Activated CD4-positive, alpha-beta T cell treated with anti-CD3 and anti-CD28 coated beads, Interleukin-2, amount 50 U/mL, for 4 hours (primary cell): ENCODE data around the gene MRPS12.

Experiments used
- DNase-seq, 2 experiments: peaks; one replicate each; pipeline ENCODE4 v3.0.0-alpha.2; 2020

MRPS12 gene

GRCh38 chr19:38978326-38978689 is 47.6 kb downstream of the MRPS12 start:
- DNase-seq, result no peak

DNA sequence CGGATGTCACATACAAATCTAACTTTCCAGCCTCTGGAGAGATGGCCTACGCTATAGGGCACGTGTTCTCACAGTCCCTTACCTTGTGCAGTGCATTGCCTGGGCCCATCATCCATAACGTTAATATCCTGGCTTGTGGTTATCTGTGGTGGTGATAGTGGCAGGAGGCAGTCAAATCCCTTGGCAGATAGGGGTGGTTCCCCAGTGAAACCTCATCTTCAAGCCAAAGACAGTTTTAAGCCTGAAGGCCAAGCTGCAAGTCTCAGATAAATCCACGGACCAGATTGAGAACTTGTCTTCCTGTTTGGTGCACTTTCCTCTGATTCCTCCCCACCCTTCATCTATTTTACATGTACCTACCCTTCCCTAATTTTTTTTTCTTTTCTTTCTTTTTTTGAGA is 49.1 kb downstream of the MRPS12 start:
- no peak for DNase-seq

GRCh38 chr19:38980583-38981374 is 50.0 kb downstream of the MRPS12 start:
- no peak for DNase-seq
